ENCODE results near the gene PRM1.

The PRM1 gene

DNA sequence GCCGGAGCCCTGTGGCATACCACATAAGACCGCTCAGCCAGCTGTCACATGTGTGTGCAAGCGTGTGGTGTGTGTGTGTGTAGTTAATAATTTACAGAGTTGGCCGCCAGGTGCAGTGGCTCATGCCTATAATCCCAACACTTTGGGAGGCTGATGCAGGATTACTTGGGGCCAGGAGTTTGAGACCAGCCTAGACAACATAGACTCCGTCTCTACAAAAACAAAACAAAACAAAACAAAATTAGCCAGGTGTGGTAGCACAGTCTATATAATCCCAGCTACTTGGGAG, 45.5 kb downstream of the PRM1 start:
- CTCF ChIA-PET = interaction anchor here (0.5 kb wide), 1 partner anchor 714 kb away, joined by 3 read pairs; no protein-coding TSS in a partner anchor
- TF ChIP-seq, protein P1, sequence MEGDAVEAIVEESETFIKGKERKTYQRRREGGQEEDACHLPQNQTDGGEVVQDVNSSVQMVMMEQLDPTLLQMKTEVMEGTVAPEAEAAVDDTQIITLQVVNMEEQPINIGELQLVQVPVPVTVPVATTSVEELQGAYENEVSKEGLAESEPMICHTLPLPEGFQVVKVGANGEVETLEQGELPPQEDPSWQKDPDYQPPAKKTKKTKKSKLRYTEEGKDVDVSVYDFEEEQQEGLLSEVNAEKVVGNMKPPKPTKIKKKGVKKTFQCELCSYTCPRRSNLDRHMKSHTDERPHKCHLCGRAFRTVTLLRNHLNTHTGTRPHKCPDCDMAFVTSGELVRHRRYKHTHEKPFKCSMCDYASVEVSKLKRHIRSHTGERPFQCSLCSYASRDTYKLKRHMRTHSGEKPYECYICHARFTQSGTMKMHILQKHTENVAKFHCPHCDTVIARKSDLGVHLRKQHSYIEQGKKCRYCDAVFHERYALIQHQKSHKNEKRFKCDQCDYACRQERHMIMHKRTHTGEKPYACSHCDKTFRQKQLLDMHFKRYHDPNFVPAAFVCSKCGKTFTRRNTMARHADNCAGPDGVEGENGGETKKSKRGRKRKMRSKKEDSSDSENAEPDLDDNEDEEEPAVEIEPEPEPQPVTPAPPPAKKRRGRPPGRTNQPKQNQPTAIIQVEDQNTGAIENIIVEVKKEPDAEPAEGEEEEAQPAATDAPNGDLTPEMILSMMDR (conservative IDR thresholded peaks at IDR 0.05; ENCODE audit: low read depth) = no peak
- no peak for DNase-seq (ENCODE audit: low spot score)
- POLR2A ChIA-PET (ENCODE audit: low non-redundant PET) = no interaction called here
- no peak overlapping the region for H3K27ac ChIP-seq

DNA sequence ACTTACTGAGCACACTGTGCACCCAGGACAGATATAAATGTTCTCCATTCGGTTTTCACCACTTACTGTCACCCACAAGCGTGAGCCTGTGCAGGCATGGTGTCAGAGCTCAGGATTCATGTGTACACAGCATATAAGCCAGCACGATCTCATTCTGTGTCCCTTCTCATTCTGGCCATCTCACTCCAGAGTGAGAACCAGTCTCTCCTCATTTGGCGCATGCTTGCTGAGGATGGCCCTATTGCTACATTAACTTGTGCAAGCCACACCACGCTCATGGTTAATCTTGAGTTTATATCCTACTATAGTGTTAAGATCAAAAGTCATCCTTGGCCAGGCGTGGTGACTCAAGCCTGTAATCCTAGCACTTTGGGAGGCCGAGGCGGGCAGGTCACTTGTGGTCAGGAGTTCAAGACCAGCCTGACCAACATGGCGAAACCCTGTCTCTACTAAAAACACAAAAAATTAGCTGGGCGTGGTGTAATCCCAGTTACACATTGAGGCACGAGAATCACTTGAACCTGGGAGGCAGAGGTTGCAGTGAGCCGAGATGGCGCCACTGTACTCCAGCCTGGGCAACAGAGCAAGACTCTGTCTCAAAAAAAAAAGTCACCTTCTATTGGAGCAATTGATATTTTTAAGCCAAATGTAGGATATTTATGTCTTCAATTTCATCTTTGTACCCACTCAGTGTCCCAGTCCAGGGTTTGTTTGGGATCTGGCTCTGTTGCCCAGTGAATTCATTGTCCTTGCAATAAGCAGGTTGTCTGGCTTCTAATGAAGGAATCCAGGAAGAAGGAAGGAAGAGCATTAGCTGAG, 46.0 kb downstream of the PRM1 start:
- POLR2A ChIA-PET (ENCODE audit: low non-redundant PET) = no interaction called here
- no peak overlapping the region for H3K27ac ChIP-seq
- CTCF ChIA-PET = no interaction called here
- TF ChIP-seq, protein P1 (conservative IDR thresholded peaks at IDR 0.05; ENCODE audit: low read depth) = no peak
- DNase-seq (ENCODE audit: low spot score) = no peak

DNA sequence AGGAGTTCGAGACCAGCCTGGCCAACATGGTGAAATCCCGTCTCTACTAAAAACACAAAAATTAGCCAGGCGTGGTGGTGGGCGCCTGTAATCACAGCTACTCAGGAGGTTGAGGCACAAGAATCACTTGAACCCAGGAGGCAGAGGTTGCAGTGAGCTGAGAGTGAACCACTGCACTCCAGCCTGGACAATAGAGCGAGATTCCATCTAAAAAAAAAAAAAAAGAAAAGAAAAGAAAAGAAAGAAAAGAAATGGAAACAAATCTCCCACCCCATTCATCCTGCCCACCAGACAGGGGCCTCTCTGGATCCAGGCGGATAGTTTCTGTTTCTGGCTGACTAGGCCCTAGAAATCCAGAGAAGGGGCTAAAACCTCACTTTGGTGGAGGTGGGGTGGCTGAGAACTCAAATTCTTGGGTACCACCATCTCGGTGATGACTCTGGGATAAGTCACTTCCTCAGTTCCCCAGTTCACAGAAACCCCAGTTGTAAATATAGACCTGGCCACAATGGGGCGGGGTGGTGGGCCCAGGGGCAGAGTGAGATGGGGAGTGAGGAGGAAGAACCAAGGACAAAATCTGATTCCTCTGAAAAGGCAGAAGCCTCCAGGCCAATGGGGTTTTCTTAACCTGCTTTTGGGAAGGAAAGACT, 47.3 kb downstream of the PRM1 start:
- TF ChIP-seq, protein P1 (conservative IDR thresholded peaks at IDR 0.05; ENCODE audit: low read depth) = no peak
- POLR2A ChIA-PET (ENCODE audit: low non-redundant PET) = interaction anchor here (0.6 kb wide), 1 partner anchor 155 kb away, joined by 9 read pairs; no protein-coding TSS in a partner anchor
- CTCF ChIA-PET = no interaction called here
- H3K27ac ChIP-seq = no peak overlapping the region
- no peak for DNase-seq (ENCODE audit: low spot score)

DNA sequence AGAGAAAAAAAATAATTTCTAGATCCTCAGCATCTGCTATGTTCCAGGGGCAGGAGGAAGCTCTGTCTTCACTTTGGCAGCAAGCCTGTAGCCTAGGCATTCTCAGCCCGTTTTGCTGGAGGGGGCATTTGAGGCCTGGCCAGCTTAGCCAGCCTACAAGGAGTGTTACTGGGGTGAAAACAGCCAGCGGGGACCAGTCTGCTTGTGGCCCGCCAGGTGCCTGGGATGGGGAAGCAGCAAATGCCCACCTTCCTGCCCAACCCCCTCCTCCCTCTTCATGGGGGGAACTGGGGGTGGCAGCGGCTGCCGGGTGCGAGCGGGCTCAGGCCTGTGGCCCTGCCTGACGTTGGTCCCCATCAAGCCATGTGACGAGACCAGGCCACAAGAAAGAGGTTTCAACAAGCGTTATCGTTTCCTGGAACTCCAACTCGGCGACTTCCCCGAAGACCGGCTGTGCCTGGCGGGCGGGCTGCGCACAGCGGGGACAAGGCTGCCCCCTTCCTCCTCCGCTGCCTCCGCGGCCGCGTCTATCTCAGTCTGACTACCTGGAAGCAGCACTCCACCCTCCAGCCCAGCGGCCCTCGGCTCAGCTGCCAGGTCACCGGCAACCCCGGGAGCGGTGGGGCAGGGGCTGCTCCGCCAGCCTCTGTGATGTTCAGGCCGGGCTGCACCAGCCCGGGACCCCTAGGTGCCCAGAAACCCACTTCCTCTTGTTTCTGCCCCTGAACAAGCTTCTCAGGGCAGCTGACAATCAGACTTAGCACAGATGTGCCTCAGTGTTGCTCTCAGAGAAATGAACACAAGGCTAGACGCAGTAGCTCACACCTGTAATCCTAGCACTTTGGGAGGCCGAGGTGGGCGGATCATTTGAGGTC, 48.0 kb downstream of the PRM1 start:
- ChIA-PET CTCF (no interaction called here), POLR2A (ENCODE audit: low non-redundant PET) (interaction anchor here (0.6 kb wide), 1 partner anchor 156 kb away, joined by 9 read pairs; no protein-coding TSS in a partner anchor)
- DNase-seq (ENCODE audit: low spot score) = no peak
- TF ChIP-seq, protein P1 (conservative IDR thresholded peaks at IDR 0.05; ENCODE audit: low read depth) = no peak
- H3K27ac ChIP-seq = no peak overlapping the region

DNA sequence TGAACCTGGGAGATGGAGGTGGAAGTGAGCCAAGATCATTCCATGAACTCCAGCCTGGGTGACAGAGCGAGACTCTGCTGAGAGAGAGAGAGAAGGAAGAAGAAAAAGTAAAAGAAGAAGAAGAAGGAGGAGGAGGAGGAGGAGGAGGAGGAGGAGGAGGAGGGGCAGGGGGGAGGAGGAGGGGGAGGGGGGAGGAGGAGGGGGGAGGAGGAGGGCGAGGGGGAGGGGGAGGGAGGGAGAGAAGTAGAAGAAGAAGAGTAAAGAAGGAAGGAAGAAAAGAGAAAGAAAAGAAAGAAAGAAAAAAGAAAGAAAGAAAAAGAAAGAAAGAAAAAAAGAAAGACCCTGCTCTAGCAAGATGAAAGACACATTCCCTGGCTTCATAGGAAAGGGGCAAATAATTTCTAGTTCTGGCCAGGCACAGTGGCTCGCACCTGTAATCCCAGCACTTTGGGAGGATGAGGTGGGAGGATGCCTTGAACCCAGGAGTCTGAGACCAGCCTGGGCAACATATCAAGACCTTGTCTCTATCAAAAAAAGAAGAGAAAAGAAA, 48.8 kb downstream of the PRM1 start:
- no peak for DNase-seq (ENCODE audit: low spot score)
- ChIA-PET CTCF (no interaction called here), POLR2A (ENCODE audit: low non-redundant PET) (no interaction called here)
- TF ChIP-seq, protein P1 (conservative IDR thresholded peaks at IDR 0.05; ENCODE audit: low read depth) = no peak
- H3K27ac ChIP-seq = no peak overlapping the region

DNA sequence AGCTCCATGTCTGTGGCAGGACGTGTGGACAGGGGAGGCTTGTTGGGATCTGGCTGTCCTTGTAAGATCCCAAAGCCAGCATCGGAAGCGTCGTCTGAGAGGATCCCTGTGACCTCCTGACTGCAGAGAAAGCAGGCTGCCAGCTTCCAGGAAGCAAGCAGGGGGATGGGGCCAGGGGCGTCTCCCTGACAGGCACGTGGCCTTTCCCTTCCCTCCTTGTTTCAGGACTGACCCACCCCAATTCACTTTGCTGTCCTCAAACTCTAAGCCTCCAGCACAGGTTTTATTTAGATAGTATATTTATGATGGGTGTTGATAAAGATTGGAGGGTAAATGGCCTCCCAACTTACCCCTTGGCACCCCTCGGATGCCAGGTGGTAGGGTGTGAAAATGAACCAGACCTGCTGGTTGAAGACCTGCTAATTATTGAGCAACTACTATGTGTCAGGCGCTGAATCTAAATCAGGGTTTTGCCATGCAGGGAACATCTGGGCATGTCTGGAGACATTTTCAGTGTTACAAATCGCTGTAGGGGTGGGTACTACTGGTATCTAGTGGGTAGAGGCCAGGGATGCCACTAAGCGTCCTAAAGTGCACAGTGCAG, 49.7 kb downstream of the PRM1 start:
- no peak overlapping the region for H3K27ac ChIP-seq
- DNase-seq (ENCODE audit: low spot score) = no peak
- ChIA-PET POLR2A (ENCODE audit: low non-redundant PET) (no interaction called here), CTCF (interaction anchor here (0.9 kb wide), 1 partner anchor 13 kb away, joined by 5 read pairs; no protein-coding TSS in a partner anchor)
- TF ChIP-seq, protein P1 (conservative IDR thresholded peaks at IDR 0.05; ENCODE audit: low read depth) = no peak

All from RWPE1 (cell line).